Testis (tissue), 2 donors: Measurements from ENCODE around the gene BRINP2.

Experiments
- CTCF ChIP-seq, 3 experiments: fragments of 450-650 bp in 2 of 3; fragments of 200-600 bp in 1 of 3; sonication (generic) in 1 of 3; IDR thresholded peaks; one replicate each; pipeline ENCODE4 v1.5.1; 2016 to 2019; ENCODE audit warnings: antibody characterized with exemption in 3 of 3, mild to moderate bottlenecking in 2 of 3, moderate library complexity in 1 of 3
- POLR2A ChIP-seq: fragments of 450-650 bp; IDR thresholded peaks from one replicate; pipeline ENCODE4 v1.6.1; 2017; ENCODE audit warnings: antibody characterized with exemption, mild to moderate bottlenecking, moderate library complexity

- no peak for TF ChIP-seq POLR2A
- TF ChIP-seq CTCF (IDR thresholded peaks at IDR 0.05) = no peak
Measured at GRCh38 chr1:177165069-177165439, 5.7 kb upstream of the BRINP2 start.
